ENCODE data around the gene SCMH1.

GRCh38 chr1:41108696-41109275 is 133.3 kb downstream of the SCMH1 start:
- TF ChIP-seq CTCF (tag by site-specific recombination; IDR thresholded peaks at IDR 0.05) (no peak), ZNF558 (tag by site-specific recombination; IDR thresholded peaks at IDR 0.05) (no peak), ZNF596 (tag by site-specific recombination; IDR thresholded peaks at IDR 0.05) (no peak), ZNF830 (tag by site-specific recombination; IDR thresholded peaks at IDR 0.05; ENCODE audit: low read depth) (no peak), ZNF140 (tag by site-specific recombination; IDR thresholded peaks at IDR 0.05) (no peak), REST (tag by site-specific recombination; IDR thresholded peaks at IDR 0.05) (no peak), ZEB2 (tag by site-specific recombination; IDR thresholded peaks at IDR 0.05) (no peak), ZNF548 (tag by site-specific recombination; IDR thresholded peaks at IDR 0.05) (no peak), TCF7L2 (IDR thresholded peaks at IDR 0.05; ENCODE audit: borderline replicate concordance, low read depth, low read length) (no peak), ZNF184 (tag by site-specific recombination; IDR thresholded peaks at IDR 0.05) (no peak), ZNF138 (tag by site-specific recombination; IDR thresholded peaks at IDR 0.05; ENCODE audit: borderline replicate concordance) (no peak), ZNF148 (tag by site-specific recombination; IDR thresholded peaks at IDR 0.05; ENCODE audit: borderline replicate concordance) (no peak)
